Keratinocyte (primary cell): Measurements from ENCODE around the gene TRH.

ENCODE experiments used
- EZH2 ChIP-seq: IDR thresholded peaks from one replicate; pipeline ENCODE4 v1.6.1; 2012; ENCODE audit warnings: inconsistent platforms, mild to moderate bottlenecking, low read length, moderate library complexity
- TF ChIP-seq, protein P1 (sequence below), 3 experiments: IDR thresholded peaks in 1 of 3; conservative IDR thresholded peaks in 1 of 3; optimal IDR thresholded peaks in 1 of 3; 2 replicates in 2 of 3; 3 replicates in 1 of 3; pipeline versions ENCODE3 to v1.5.1; 2011; ENCODE audit warnings: low read length in 3 of 3, mild to moderate bottlenecking in 3 of 3, moderate library complexity in 2 of 3, control low read depth in 1 of 3, inconsistent platforms in 1 of 3; ENCODE audit not compliant: insufficient read depth in 2 of 3; ENCODE audit errors: extremely low read depth in 1 of 3

DNA sequence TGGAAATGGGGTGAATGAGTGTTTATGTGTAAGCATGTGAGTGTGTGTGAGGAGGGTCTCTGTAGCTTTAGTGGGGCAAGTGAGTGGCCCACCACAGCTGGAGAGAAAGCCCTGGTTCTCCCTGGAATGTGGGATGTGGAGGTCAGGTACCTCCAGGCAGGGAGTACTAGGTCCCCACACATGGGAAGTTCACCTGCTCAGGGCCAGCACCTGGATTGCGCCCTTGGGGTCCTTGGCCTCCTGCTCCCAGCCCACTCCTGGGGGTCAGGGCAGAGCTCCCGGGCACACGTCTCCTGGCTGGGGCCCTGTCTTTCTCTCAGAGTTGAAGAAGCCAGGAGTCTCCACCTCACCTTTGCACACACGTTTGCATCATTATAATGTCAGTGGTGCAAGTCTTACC lies 41.0 kb upstream of the TRH start:
- TF ChIP-seq, protein P1, sequence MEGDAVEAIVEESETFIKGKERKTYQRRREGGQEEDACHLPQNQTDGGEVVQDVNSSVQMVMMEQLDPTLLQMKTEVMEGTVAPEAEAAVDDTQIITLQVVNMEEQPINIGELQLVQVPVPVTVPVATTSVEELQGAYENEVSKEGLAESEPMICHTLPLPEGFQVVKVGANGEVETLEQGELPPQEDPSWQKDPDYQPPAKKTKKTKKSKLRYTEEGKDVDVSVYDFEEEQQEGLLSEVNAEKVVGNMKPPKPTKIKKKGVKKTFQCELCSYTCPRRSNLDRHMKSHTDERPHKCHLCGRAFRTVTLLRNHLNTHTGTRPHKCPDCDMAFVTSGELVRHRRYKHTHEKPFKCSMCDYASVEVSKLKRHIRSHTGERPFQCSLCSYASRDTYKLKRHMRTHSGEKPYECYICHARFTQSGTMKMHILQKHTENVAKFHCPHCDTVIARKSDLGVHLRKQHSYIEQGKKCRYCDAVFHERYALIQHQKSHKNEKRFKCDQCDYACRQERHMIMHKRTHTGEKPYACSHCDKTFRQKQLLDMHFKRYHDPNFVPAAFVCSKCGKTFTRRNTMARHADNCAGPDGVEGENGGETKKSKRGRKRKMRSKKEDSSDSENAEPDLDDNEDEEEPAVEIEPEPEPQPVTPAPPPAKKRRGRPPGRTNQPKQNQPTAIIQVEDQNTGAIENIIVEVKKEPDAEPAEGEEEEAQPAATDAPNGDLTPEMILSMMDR (optimal IDR thresholded peaks at IDR 0.05 in 1 of 3, IDR thresholded peaks at IDR 0.05 in 1 of 3, conservative IDR thresholded peaks at IDR 0.05 in 1 of 3; ENCODE audit: extremely low read depth in 1 of 3, insufficient read depth in 2 of 3, low read length in 3 of 3), result no peak
- TF ChIP-seq EZH2, result no peak
